ENCODE measurements around the gene MAP3K2. TPM values are rescaled to one million over a fixed set of nuclear protein-coding genes. Genes with fewer than 3 reads are reported as not detected.

MAP3K2 gene
- total RNA-seq, 2 experiments from 2014 or later = 48.9 to 52.9 TPM

DNA sequence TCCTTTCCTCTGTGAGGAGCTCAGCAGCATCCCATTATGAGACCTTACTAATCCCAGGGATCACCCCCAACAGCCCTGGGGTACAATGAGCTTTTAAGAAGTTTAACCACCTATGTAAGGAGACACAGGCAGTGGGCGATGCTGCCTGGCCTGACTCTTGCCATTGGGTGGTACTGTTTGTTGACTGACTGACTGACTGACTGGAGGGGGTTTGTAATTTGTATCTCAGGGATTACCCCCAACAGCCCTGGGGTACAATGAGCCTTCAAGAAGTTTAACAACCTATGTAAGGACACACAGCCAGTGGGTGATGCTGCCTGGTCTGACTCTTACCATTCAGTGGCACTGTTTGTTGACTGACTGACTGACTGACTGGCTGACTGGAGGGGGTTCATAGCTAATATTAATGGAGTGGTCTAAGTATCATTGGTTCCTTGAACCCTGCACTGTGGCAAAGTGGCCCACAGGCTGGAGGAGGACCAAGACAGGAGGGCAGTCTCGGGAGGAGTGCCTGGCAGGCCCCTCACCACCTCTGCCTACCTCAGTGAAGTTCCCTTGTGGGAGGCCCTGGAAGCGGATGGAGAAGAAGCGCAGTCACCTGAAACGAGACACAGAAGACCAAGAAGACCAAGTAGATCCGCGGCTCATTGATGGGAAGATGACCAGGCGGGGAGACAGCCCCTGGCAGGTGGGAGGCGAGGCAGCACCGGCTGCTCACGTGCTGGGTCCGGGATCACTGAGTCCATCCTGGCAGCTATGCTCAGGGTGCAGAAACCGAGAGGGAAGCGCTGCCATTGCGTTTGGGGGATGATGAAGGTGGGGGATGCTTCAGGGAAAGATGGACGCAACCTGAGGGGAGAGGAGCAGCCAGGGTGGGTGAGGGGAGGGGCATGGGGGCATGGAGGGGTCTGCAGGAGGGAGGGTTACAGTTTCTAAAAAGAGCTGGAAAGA is 38.0 kb upstream of the MAP3K2 start:
- Mint-ChIP-seq H3K36me3 (ENCODE audit: low read depth) (no peaks in the 10 kb centered on the region), H3K27ac (no peak overlapping the region), H3K9me3 (no peaks in the 10 kb centered on the region), H3K27me3 (peaks cover 43% of the 10 kb centered on the region), H3K4me3 (no peak overlapping the region), H3K4me1 (peaks cover 7% of the 10 kb centered on the region)
- no peak for DNase-seq
- ChIA-PET POLR2A (no interaction called here), CTCF (no interaction called here)

DNA sequence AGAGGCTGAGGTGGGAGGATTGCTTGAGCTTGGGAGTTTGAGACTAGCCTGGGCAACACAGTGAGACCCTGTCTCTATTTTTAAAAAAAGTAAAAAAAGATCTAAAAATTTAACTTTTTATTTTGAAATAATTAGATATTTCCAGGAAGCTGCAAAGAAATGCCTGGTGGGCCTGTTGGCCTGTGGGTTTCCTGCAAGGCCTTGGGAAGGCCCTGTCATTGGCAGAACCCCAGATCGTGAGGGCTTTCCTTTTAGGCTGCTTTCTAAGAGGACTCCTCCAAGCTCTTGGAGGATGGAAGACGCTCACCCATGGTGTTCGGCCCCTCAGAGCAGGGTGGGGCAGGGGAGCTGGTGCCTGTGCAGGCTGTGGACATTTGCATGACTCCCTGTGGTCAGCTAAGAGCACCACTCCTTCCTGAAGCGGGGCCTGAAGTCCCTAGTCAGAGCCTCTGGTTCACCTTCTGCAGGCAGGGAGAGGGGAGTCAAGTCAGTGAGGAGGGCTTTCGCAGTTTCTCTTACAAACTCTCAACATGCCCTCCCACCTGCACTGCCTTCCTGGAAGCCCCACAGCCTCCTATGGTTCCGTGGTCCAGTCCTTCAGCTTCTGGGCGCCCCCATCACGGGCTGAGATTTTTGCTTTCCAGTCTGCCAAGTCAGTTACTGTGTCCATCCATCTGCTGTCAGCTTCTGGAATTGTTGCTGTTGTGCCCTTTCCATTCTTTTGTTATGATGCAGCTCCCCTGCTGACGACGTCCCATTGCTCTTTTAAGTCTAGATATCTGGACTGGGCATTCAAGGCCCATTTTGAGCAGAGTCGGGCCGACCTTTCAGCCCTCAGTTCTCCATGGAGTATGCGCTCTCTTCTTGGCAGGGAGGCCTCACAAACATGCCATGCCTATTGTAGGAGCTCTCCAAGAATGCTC is 37.1 kb upstream of the MAP3K2 start:
- ChIA-PET CTCF (interaction anchor here (0.8 kb wide), 1 partner anchor 13 kb away, joined by 4 read pairs; no protein-coding TSS in a partner anchor), POLR2A (no interaction called here)
- Mint-ChIP-seq H3K4me3 (no peak overlapping the region), H3K9me3 (no peaks in the 10 kb centered on the region), H3K4me1 (peaks cover 7% of the 10 kb centered on the region), H3K36me3 (ENCODE audit: low read depth) (no peaks in the 10 kb centered on the region), H3K27ac (no peak overlapping the region), H3K27me3 (peaks cover 48% of the 10 kb centered on the region)
- no peak for DNase-seq

DNA sequence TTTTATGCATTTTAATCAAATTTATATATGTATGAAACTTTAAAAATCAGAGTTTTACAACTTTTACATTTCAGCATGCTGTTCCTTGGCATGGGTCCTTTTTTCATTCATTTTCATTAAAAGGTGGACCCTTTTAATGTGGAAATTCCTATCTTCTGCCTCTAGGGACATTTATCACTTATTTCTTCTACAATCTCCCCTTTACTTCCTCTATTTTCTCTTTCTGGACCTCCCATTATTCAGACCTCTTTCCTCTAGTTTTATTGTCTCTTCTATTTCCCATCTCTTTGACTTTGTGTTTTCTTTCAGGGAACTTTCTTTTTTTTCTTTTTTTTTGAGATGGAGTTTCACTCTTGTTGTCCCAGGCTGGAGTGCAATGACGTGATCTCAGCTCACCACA is 36.1 kb upstream of the MAP3K2 start:
- Mint-ChIP-seq H3K36me3 (ENCODE audit: low read depth) (no peaks in the 10 kb centered on the region), H3K27me3 (peaks cover 50% of the 10 kb centered on the region), H3K4me3 (no peak overlapping the region), H3K27ac (no peak overlapping the region), H3K4me1 (peaks cover 7% of the 10 kb centered on the region), H3K9me3 (no peaks in the 10 kb centered on the region)
- ChIA-PET POLR2A (no interaction called here), CTCF (interaction anchor here (0.8 kb wide), 1 partner anchor 13 kb away, joined by 4 read pairs; no protein-coding TSS in a partner anchor)
- DNase-seq = no peak

DNA sequence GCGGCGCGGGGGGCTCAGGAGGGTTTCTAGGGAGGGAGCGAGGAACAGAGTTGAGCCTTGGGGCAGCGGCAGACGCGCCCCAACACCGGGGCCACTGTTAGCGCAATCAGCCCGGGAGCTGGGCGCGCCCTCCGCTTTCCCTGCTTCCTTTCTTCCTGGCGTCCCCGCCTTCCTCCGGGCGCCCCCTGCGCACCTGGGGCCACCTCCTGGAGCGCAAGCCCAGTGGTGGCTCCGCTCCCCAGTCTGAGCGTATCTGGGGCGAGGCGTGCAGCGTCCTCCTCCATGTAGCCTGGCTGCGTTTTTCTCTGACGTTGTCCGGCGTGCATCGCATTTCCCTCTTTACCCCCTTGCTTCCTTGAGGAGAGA is 35.7 kb upstream of the MAP3K2 start:
- H3K27me3 Mint-ChIP-seq = peaks cover 50% of the 10 kb centered on the region
- CTCF ChIA-PET = no interaction called here
- H3K4me1 Mint-ChIP-seq = peaks cover 7% of the 10 kb centered on the region
- H3K27ac Mint-ChIP-seq = no peak overlapping the region
- POLR2A ChIA-PET = no interaction called here
- DNase-seq = no peak
- H3K9me3 Mint-ChIP-seq = no peaks in the 10 kb centered on the region
- no peaks in the 10 kb centered on the region for H3K36me3 Mint-ChIP-seq (ENCODE audit: low read depth)
- no peak overlapping the region for H3K4me3 Mint-ChIP-seq

DNA sequence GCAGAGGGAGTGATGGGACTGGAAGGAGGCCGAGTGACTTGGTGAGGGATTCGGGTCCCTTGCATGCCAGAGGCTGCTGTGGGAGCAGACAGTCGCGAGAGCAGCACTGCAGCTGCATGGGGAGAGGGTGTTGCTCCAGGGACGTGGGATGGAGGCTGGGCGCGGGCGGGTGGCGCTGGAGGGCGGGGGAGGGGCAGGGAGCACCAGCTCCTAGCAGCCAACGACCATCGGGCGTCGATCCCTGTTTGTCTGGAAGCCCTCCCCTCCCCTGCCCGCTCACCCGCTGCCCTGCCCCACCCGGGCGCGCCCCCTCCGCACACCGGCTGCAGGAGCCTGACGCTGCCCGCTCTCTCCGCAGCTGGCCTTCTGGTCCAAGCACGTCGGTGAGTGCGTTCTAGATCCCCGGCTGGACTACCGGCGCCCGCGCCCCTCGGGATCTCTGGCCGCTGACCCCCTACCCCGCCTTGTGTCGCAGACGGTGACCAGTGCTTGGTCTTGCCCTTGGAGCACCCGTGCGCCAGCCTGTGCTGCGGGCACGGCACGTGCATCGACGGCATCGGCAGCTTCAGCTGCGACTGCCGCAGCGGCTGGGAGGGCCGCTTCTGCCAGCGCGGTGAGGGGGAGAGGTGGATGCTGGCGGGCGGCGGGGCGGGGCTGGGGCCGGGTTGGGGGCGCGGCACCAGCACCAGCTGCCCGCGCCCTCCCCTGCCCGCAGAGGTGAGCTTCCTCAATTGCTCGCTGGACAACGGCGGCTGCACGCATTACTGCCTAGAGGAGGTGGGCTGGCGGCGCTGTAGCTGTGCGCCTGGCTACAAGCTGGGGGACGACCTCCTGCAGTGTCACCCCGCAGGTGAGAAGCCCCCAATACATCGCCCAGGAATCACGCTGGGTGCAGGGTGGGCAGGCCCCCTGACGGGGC is 35.0 kb upstream of the MAP3K2 start:
- peak overlapping the region; percentile 27 for H3K4me3 Mint-ChIP-seq
- peaks cover 8% of the 10 kb centered on the region for H3K4me1 Mint-ChIP-seq
- ChIA-PET CTCF (no interaction called here), POLR2A (no interaction called here)
- H3K27me3 Mint-ChIP-seq = peaks cover 50% of the 10 kb centered on the region
- DNase-seq = peak; percentile 18
- H3K9me3 Mint-ChIP-seq = no peaks in the 10 kb centered on the region
- H3K36me3 Mint-ChIP-seq (ENCODE audit: low read depth) = no peaks in the 10 kb centered on the region
- no peak overlapping the region for H3K27ac Mint-ChIP-seq

DNA sequence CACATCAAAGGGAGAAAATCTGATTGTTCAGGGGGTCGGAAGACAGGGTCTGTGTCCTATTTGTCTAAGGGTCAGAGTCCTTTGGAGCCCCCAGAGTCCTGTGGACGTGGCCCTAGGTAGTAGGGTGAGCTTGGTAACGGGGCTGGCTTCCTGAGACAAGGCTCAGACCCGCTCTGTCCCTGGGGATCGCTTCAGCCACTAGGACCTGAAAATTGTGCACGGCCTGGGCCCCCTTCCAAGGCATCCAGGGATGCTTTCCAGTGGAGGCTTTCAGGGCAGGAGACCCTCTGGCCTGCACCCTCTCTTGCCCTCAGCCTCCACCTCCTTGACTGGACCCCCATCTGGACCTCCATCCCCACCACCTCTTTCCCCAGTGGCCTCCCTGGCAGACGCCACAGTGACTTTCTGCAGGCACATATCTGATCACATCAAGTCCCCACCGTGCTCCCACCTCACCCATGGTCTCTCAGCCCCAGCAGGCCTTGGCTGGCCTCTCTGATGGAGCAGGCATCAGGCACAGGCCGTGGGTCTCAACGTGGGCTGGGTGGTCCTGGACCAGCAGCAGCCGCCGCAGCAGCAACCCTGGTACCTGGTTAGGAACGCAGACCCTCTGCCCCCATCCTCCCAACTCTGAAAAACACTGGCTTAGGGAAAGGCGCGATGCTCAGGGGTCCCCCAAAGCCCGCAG is 34.2 kb upstream of the MAP3K2 start:
- CTCF ChIA-PET = no interaction called here
- H3K4me3 Mint-ChIP-seq = no peak overlapping the region
- no peak for DNase-seq
- H3K27ac Mint-ChIP-seq = no peak overlapping the region
- POLR2A ChIA-PET = no interaction called here
- no peaks in the 10 kb centered on the region for H3K36me3 Mint-ChIP-seq (ENCODE audit: low read depth)
- H3K9me3 Mint-ChIP-seq = no peaks in the 10 kb centered on the region
- peaks cover 55% of the 10 kb centered on the region for H3K27me3 Mint-ChIP-seq
- peaks cover 15% of the 10 kb centered on the region for H3K4me1 Mint-ChIP-seq

DNA sequence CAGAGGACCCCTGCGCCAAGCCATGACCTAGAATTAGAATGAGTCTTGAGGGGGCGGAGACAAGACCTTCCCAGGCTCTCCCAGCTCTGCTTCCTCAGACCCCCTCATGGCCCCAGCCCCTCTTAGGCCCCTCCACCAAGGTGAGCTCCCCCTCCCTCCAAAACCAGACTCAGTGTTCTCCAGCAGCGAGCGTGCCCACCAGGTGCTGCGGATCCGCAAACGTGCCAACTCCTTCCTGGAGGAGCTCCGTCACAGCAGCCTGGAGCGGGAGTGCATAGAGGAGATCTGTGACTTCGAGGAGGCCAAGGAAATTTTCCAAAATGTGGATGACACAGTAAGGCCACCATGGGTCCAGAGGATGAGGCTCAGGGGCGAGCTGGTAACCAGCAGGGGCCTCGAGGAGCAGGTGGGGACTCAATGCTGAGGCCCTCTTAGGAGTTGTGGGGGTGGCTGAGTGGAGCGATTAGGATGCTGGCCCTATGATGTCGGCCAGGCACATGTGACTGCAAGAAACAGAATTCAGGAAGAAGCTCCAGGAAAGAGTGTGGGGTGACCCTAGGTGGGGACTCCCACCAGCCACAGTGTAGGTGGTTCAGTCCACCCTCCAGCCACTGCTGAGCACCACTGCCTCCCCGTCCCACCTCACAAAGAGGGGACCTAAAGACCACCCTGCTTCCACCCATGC is 33.5 kb upstream of the MAP3K2 start:
- POLR2A ChIA-PET = no interaction called here
- Mint-ChIP-seq H3K4me3 (no peak overlapping the region), H3K27ac (no peak overlapping the region), H3K36me3 (ENCODE audit: low read depth) (no peaks in the 10 kb centered on the region), H3K4me1 (peaks cover 22% of the 10 kb centered on the region), H3K9me3 (no peaks in the 10 kb centered on the region), H3K27me3 (peaks cover 55% of the 10 kb centered on the region)
- CTCF ChIA-PET = interaction anchor here (0.6 kb wide), 1 partner anchor 42 kb away, joined by 3 read pairs; no protein-coding TSS in a partner anchor
- no peak for DNase-seq

DNA sequence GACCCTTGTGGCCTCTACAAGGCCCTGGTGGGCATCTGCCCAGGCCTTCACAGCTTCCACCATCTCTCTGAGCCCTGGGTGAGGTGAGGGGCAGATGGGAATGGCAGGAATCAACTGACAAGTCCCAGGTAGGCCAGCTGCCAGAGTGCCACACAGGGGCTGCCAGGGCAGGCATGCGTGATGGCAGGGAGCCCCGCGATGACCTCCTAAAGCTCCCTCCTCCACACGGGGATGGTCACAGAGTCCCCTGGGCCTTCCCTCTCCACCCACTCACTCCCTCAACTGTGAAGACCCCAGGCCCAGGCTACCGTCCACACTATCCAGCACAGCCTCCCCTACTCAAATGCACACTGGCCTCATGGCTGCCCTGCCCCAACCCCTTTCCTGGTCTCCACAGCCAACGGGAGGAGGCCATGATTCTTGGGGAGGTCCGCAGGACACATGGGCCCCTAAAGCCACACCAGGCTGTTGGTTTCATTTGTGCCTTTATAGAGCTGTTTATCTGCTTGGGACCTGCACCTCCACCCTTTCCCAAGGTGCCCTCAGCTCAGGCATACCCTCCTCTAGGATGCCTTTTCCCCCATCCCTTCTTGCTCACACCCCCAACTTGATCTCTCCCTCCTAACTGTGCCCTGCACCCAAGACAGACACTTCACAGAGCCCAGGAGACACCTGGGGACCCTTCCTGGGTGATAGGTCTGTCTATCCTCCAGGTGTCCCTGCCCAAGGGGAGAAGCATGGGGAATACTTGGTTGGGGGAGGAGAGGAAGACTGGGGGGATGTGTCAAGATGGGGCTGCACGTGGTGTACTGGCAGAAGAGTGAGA is 32.5 kb upstream of the MAP3K2 start:
- CTCF ChIA-PET = no interaction called here
- peaks cover 51% of the 10 kb centered on the region for H3K27me3 Mint-ChIP-seq
- H3K27ac Mint-ChIP-seq = no peak overlapping the region
- H3K4me1 Mint-ChIP-seq = peaks cover 26% of the 10 kb centered on the region
- POLR2A ChIA-PET = no interaction called here
- no peak overlapping the region for H3K4me3 Mint-ChIP-seq
- no peaks in the 10 kb centered on the region for H3K9me3 Mint-ChIP-seq
- no peak for DNase-seq
- H3K36me3 Mint-ChIP-seq (ENCODE audit: low read depth) = no peaks in the 10 kb centered on the region

DNA sequence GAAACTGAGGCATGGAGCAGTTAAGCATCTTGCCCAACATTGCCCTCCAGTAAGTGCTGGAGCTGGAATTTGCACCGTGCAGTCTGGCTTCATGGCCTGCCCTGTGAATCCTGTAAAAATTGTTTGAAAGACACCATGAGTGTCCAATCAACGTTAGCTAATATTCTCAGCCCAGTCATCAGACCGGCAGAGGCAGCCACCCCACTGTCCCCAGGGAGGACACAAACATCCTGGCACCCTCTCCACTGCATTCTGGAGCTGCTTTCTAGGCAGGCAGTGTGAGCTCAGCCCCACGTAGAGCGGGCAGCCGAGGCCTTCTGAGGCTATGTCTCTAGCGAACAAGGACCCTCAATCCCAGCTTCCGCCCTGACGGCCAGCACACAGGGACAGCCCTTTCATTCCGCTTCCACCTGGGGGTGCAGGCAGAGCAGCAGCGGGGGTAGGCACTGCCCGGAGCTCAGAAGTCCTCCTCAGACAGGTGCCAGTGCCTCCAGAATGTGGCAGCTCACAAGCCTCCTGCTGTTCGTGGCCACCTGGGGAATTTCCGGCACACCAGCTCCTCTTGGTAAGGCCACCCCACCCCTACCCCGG is 31.8 kb upstream of the MAP3K2 start:
- ChIA-PET POLR2A (no interaction called here), CTCF (interaction anchor here (0.7 kb wide), 1 partner anchor 10 kb away, joined by 3 read pairs; no protein-coding TSS in a partner anchor)
- Mint-ChIP-seq H3K9me3 (no peaks in the 10 kb centered on the region), H3K4me1 (peaks cover 26% of the 10 kb centered on the region), H3K27ac (no peak overlapping the region), H3K27me3 (peaks cover 45% of the 10 kb centered on the region), H3K36me3 (ENCODE audit: low read depth) (no peaks in the 10 kb centered on the region), H3K4me3 (no peak overlapping the region)
- no peak for DNase-seq

DNA sequence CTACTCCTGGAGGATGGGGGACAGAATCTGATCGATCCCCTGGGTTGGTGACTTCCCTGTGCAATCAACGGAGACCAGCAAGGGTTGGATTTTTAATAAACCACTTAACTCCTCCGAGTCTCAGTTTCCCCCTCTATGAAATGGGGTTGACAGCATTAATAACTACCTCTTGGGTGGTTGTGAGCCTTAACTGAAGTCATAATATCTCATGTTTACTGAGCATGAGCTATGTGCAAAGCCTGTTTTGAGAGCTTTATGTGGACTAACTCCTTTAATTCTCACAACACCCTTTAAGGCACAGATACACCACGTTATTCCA is 31.3 kb upstream of the MAP3K2 start:
- ChIA-PET POLR2A (no interaction called here), CTCF (interaction anchor here (0.7 kb wide), 1 partner anchor 11 kb away, joined by 3 read pairs; no protein-coding TSS in a partner anchor)
- Mint-ChIP-seq H3K4me1 (peaks cover 26% of the 10 kb centered on the region), H3K27ac (no peak overlapping the region), H3K4me3 (no peak overlapping the region), H3K36me3 (ENCODE audit: low read depth) (no peaks in the 10 kb centered on the region), H3K9me3 (no peaks in the 10 kb centered on the region), H3K27me3 (peaks cover 43% of the 10 kb centered on the region)
- DNase-seq = no peak
